Suprapubic skin (tissue), 4 donors: ENCODE results near the gene C14orf93. TPM values are rescaled to one million over a fixed set of nuclear protein-coding genes. Genes with fewer than 3 reads are reported as not detected.
"Not testable (repeated sequence)": the region's sequence is repeated elsewhere in the genome, so short reads cannot be mapped to it uniquely, and the experiment has no call there.

ENCODE experiments used
- DNase-seq, 2 donors: peaks; one replicate each; pipeline ENCODE4 v3.0.0-alpha.2; 2019; ENCODE audit warnings: low spot score in 2 of 2
- H3K27ac ChIP-seq: fragments of 200-600 bp; sonication (generic); one replicate; pipeline ENCODE4 v1.5.1; 2019
- H3K27me3 ChIP-seq: fragments of 200-600 bp; sonication (generic); one replicate; pipeline ENCODE4 v1.5.1; 2019
- H3K36me3 ChIP-seq: fragments of 200-600 bp; sonication (generic); one replicate; pipeline ENCODE4 v1.5.1; 2019
- H3K4me1 ChIP-seq: fragments of 200-600 bp; sonication (generic); one replicate; pipeline ENCODE4 v1.5.1; 2019
- H3K4me3 ChIP-seq: fragments of 200-600 bp; sonication (generic); one replicate; pipeline ENCODE4 v1.5.1; 2019; ENCODE audit warnings: mild to moderate bottlenecking
- H3K9me3 ChIP-seq: fragments of 200-600 bp; sonication (generic); one replicate; pipeline ENCODE4 v1.5.1; 2019
- CTCF ChIP-seq, 2 donors: fragments of 200-600 bp in 1 of 2; fragments of 450-650 bp in 1 of 2; sonication (generic) in 1 of 2; IDR thresholded peaks; one replicate each; pipeline ENCODE4 v1.5.1; 2016 to 2019; ENCODE audit warnings: antibody characterized with exemption in 2 of 2, mild to moderate bottlenecking in 1 of 2, moderate library complexity in 1 of 2
- EP300 ChIP-seq: sonication (generic); formaldehyde crosslinking; IDR thresholded peaks from one replicate; pipeline ENCODE4 v1.6.1; 2017; ENCODE audit warnings: antibody characterized with exemption
- POLR2A ChIP-seq, 2 donors: fragments of 450-650 bp; IDR thresholded peaks; one replicate each; pipeline ENCODE4 v1.6.1; 2017; ENCODE audit warnings: antibody characterized with exemption in 2 of 2, mild to moderate bottlenecking in 2 of 2, moderate library complexity in 2 of 2
- POLR2AphosphoS5 ChIP-seq, 3 donors: sonication (generic); formaldehyde crosslinking; IDR thresholded peaks; one replicate each; pipeline ENCODE4 v1.6.1; 2017; ENCODE audit warnings: antibody characterized with exemption in 3 of 3
- WGBS: methylation state at CpG from one replicate; pipeline ENCODE4 v1.1.5; 2018; 5-methylcytosine and 5-hydroxymethylcytosine counted together
- total RNA-seq, 4 donors: library from RNA; depleted of rRNA; stranded (reverse); fragments of >200 nt; gene quantifications; one replicate each; pipeline ENCODE4 v1.1.0, GENCODE V29; 2016

The C14orf93 gene
- total RNA-seq, 4 donors from 2014 or later: 19.1 to 32.9 (median 24.3) TPM

- no peak overlapping the region for H3K4me3 ChIP-seq
- H3K9me3 ChIP-seq: no peaks in the 10 kb centered on the region
- no peaks in the 10 kb centered on the region for H3K36me3 ChIP-seq
- no peak for TF ChIP-seq POLR2AphosphoS5 (IDR thresholded peaks at IDR 0.05)
- no peak for TF ChIP-seq EP300
- no peak for TF ChIP-seq CTCF (IDR thresholded peaks at IDR 0.05)
- TF ChIP-seq POLR2A (IDR thresholded peaks at IDR 0.05): no peak
- no peak for DNase-seq
- WGBS: 97% methylated on average over 6 of the region's 6 CpGs
- no peaks in the 10 kb centered on the region for H3K27me3 ChIP-seq
- H3K27ac ChIP-seq: no peak overlapping the region
- H3K4me1 ChIP-seq: peaks cover 5% of the 10 kb centered on the region
These were observed 47.8 kb downstream of the C14orf93 start for GRCh38 chr14:22962061-22962676.

- DNase-seq: peak in 1 of 2 donors; percentile 34
- Histone ChIP-seq H3K27me3 (no peaks in the 10 kb centered on the region), H3K9me3 (no peaks in the 10 kb centered on the region), H3K4me1 (peaks cover 17% of the 10 kb centered on the region), H3K36me3 (peaks cover 16% of the 10 kb centered on the region), H3K4me3 (peak overlapping the region; percentile 65), H3K27ac (peak overlapping the region; percentile 93)
- TF ChIP-seq CTCF (IDR thresholded peaks at IDR 0.05): no peak
- no peak for TF ChIP-seq POLR2A (IDR thresholded peaks at IDR 0.05)
- TF ChIP-seq EP300: no peak
- TF ChIP-seq POLR2AphosphoS5 (IDR thresholded peaks at IDR 0.05): no peak
- WGBS: 16% methylated on average over 19 of the region's 19 CpGs
These were observed 54.0 kb downstream of the C14orf93 start for GRCh38 chr14:22955702-22956569.

- Histone ChIP-seq H3K9me3 (no peaks in the 10 kb centered on the region), H3K27ac (no peak overlapping the region), H3K4me3 (no peak overlapping the region), H3K27me3 (no peaks in the 10 kb centered on the region), H3K36me3 (peaks cover 49% of the 10 kb centered on the region), H3K4me1 (peaks cover 14% of the 10 kb centered on the region)
- 95% methylated on average over 1 of the region's 1 CpG for WGBS
- TF ChIP-seq POLR2AphosphoS5 (IDR thresholded peaks at IDR 0.05) (no peak), EP300 (no peak), CTCF (IDR thresholded peaks at IDR 0.05) (no peak)
- DNase-seq: no peak
These were observed 57.5 kb downstream of the C14orf93 start for GRCh38 chr14:22952418-22952817.

- not testable (repeated sequence) for H3K4me3 ChIP-seq, H3K9me3 ChIP-seq, H3K27ac ChIP-seq, H3K27me3 ChIP-seq
- peak in 1 of 2 donors; percentile 22 for DNase-seq
- Histone ChIP-seq H3K4me1 (peaks cover 12% of the 10 kb centered on the region), H3K36me3 (peaks cover 55% of the 10 kb centered on the region)
- 92% methylated on average over 8 of the region's 8 CpGs for WGBS
These were observed 58.1 kb downstream of the C14orf93 start for GRCh38 chr14:22951795-22952194.

GRCh38 chr14:22945642-22946041 lies 64.3 kb downstream of the C14orf93 start:
- Histone ChIP-seq H3K27ac (no peak overlapping the region), H3K9me3 (no peaks in the 10 kb centered on the region), H3K27me3 (no peaks in the 10 kb centered on the region), H3K4me3 (no peak overlapping the region), H3K4me1 (no peaks in the 10 kb centered on the region), H3K36me3 (peaks cover 62% of the 10 kb centered on the region)
- no peak for TF ChIP-seq POLR2A (IDR thresholded peaks at IDR 0.05)
- no peak for TF ChIP-seq CTCF (IDR thresholded peaks at IDR 0.05)
- no peak for TF ChIP-seq EP300
- TF ChIP-seq POLR2AphosphoS5 (IDR thresholded peaks at IDR 0.05): no peak
- no peak for DNase-seq
- 93% methylated on average over 3 of the region's 3 CpGs for WGBS
